HepG2 (cell line): ENCODE results near the gene ELOVL2. TPM values are rescaled to one million over a fixed set of nuclear protein-coding genes. Genes with fewer than 3 reads are reported as not detected.

Experiments used
- ELF3 ChIP-seq: IDR thresholded peaks from 2 replicates; pipeline ENCODE4 v1.6.1; 2016; ENCODE audit warnings: missing genetic modification reagents, missing compliant biosample characterization
- ERF ChIP-seq: IDR thresholded peaks from 2 replicates; pipeline ENCODE4 v1.6.1; 2018; ENCODE audit warnings: missing biosample characterization, missing genetic modification reagents
- FOXK2 ChIP-seq: fragments of 450-650 bp; IDR thresholded peaks from 2 replicates; pipeline ENCODE4 v1.6.1; 2016
- FOXP1 ChIP-seq, 2 experiments: fragments of 450-650 bp in 1 of 2; IDR thresholded peaks; 2 replicates each; pipeline ENCODE4 v1.6.1; 2017 to 2018; ENCODE audit warnings: antibody characterized with exemption in 1 of 2
- MED1 ChIP-seq: sonication (generic); formaldehyde crosslinking; IDR thresholded peaks from 2 replicates; pipeline ENCODE4 v1.4.0; 2020; ENCODE audit warnings: missing genetic modification reagents
- MEIS2 ChIP-seq: sonication (generic); formaldehyde crosslinking; IDR thresholded peaks from 2 replicates; pipeline ENCODE4 v1.9.0; 2021; ENCODE audit warnings: mild to moderate bottlenecking, missing genetic modification reagents
- ONECUT2 ChIP-seq: sonication (generic); formaldehyde crosslinking; IDR thresholded peaks from 2 replicates; pipeline ENCODE4 v1.4.0; 2020; ENCODE audit warnings: missing genetic modification reagents
- PPARG ChIP-seq: conservative IDR thresholded peaks from 2 replicates; pipeline ENCODE4 v1.6.1; 2016; ENCODE audit warnings: missing biosample characterization, missing genetic modification reagents
- SALL1 ChIP-seq: sonication (generic); formaldehyde crosslinking; IDR thresholded peaks from 2 replicates; pipeline ENCODE4 v1.8.0; 2022; ENCODE audit warnings: mild to moderate bottlenecking, missing genetic modification reagents
- SAP130 ChIP-seq: IDR thresholded peaks from 2 replicates; pipeline ENCODE4 v1.6.1; 2016; ENCODE audit warnings: low read depth
- SNAI1 ChIP-seq: sonication (generic); formaldehyde crosslinking; IDR thresholded peaks from 2 replicates; pipeline ENCODE4 v1.5.0; 2020; ENCODE audit warnings: mild to moderate bottlenecking, missing genetic modification reagents, borderline replicate concordance
- SNAPC2 ChIP-seq: sonication (generic); formaldehyde crosslinking; IDR thresholded peaks from 2 replicates; pipeline ENCODE4 v1.8.1; 2022; ENCODE audit warnings: mild to moderate bottlenecking, missing genetic modification reagents
- TCF12 ChIP-seq, 2 experiments: fragments of 450-650 bp in 1 of 2; sonication (generic) in 1 of 2; formaldehyde crosslinking in 1 of 2; IDR thresholded peaks; 2 replicates each; pipeline versions ENCODE4 v1.6.1 to v1.8.0; 2017 to 2022; ENCODE audit warnings: antibody characterized with exemption in 1 of 2, mild to moderate bottlenecking in 1 of 2, missing genetic modification reagents in 1 of 2, moderate library complexity in 1 of 2
- ZNF264 ChIP-seq: sonication (generic); formaldehyde crosslinking; IDR thresholded peaks from 2 replicates; pipeline ENCODE4 v1.4.0; 2020; ENCODE audit warnings: missing genetic modification reagents
- ZNF317 ChIP-seq: sonication (generic); formaldehyde crosslinking; IDR thresholded peaks from 2 replicates; pipeline ENCODE4 v1.5.0; 2020; ENCODE audit warnings: mild to moderate bottlenecking, missing genetic modification reagents
- ZNF337 ChIP-seq: sonication (generic); formaldehyde crosslinking; IDR thresholded peaks from 2 replicates; pipeline ENCODE4 v1.5.1; 2020; ENCODE audit warnings: missing genetic modification reagents, low read depth, mild to moderate bottlenecking, borderline replicate concordance
- ZNF446 ChIP-seq: sonication (generic); formaldehyde crosslinking; IDR thresholded peaks from 2 replicates; pipeline ENCODE4 v1.5.0; 2020; ENCODE audit warnings: mild to moderate bottlenecking, missing genetic modification reagents
- ZNF652 ChIP-seq: IDR thresholded peaks from 2 replicates; pipeline ENCODE4 v1.6.1; 2016; ENCODE audit warnings: low read depth, borderline replicate concordance
- ZSCAN21 ChIP-seq: sonication (generic); formaldehyde crosslinking; IDR thresholded peaks from 2 replicates; pipeline ENCODE4 v1.8.0; 2022; ENCODE audit warnings: mild to moderate bottlenecking, missing genetic modification reagents, moderate library complexity, borderline replicate concordance
- polyA plus RNA-seq, 8 experiments: library from polyadenylated mRNA; depleted of rRNA in 3 of 8; stranded (reverse) in 7 of 8; unstranded in 1 of 8; fragments of >200 nt; fragmentation: Illumina TruSeq in 4 of 8; extraction: Trizol in 4 of 8; gene quantifications; 2 replicates each; pipeline versions ENCODE4 v1.2.1 to v1.2.3, GENCODE V29; 2011 to 2016; ENCODE audit warnings: low read depth in 4 of 8, missing spikeins in 1 of 8, mixed read lengths in 1 of 8; ENCODE audit not compliant: insufficient read depth in 1 of 8
- total RNA-seq, 5 experiments: library from RNA; depleted of rRNA; stranded (reverse); fragments of >200 nt; fragmentation: Illumina TruSeq; extraction: Trizol; gene quantifications; 2 replicates each; pipeline ENCODE4 v1.2.3, GENCODE V29; 2016; ENCODE audit warnings: low read depth in 1 of 5
- TF ChIP-seq, protein P1 (sequence below): sonication (generic); formaldehyde crosslinking; IDR thresholded peaks from 2 replicates; pipeline ENCODE4 v1.9.0; 2021; ENCODE audit warnings: missing genetic modification reagents, borderline replicate concordance
- TF ChIP-seq, protein P2 (sequence below): IDR thresholded peaks from 2 replicates; pipeline ENCODE4 v1.6.1; 2012; ENCODE audit warnings: inconsistent platforms
- TF ChIP-seq, protein P3 (sequence below): IDR thresholded peaks from 2 replicates; pipeline ENCODE4 v1.6.1; 2018; ENCODE audit warnings: missing genetic modification reagents
- TF ChIP-seq, protein P4 (sequence below): sonication (generic); IDR thresholded peaks from 2 replicates; pipeline ENCODE4 v1.6.1; 2016; ENCODE audit warnings: low read depth, borderline replicate concordance
- TF ChIP-seq, protein P5 (sequence below): sonication (generic); formaldehyde crosslinking; IDR thresholded peaks from 2 replicates; pipeline ENCODE4 v1.4.0; 2020; ENCODE audit warnings: missing genetic modification reagents, low read depth, mild to moderate bottlenecking, borderline replicate concordance

Gene ELOVL2
- total and polyA plus RNA-seq, 2 of the 13 experiments (the other 11 are each of a cell fraction or from before 2014, with no cell fraction given): 43.6 to 65.4 TPM

DNA sequence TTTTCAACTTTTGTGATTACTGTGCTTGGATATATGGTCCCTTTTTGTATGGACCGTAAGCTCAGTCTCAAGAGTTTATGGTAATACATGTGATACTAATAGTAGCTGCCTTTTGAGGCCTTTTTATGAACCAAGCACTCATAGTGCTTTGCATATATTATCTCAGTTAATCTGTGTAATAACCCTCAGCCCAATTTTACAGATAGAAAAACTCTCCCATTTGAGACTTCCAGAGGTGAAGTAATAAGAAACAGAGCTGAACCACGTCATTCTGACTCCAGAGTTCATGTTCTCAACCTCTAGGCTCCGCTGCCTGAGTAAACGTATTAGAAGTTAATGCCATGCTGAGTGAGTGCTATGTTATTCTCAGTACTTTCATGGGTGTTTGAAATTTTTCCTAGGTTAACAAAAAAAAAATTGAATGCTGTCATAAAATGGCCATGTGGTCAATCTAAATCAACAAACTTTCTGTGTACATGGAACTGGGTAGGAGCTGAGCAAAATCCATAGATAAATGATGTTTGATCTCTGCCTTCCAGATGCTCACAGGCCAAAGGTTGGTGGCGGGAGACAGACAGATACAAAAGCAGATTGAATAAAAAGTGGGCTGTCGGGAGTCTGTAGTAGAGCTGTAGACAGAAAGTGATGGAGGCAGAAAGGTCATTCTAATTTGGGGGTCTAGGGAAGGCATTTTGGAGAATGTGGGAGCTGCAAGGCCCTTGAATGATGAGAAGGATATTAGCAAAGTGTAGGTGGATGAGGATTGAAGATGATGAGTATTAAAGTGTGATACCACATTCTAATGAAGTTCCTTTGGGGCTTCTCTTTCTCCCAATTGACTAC lies 22.6 kb upstream of the ELOVL2 start (continued):
- TF ChIP-seq, protein P1, sequence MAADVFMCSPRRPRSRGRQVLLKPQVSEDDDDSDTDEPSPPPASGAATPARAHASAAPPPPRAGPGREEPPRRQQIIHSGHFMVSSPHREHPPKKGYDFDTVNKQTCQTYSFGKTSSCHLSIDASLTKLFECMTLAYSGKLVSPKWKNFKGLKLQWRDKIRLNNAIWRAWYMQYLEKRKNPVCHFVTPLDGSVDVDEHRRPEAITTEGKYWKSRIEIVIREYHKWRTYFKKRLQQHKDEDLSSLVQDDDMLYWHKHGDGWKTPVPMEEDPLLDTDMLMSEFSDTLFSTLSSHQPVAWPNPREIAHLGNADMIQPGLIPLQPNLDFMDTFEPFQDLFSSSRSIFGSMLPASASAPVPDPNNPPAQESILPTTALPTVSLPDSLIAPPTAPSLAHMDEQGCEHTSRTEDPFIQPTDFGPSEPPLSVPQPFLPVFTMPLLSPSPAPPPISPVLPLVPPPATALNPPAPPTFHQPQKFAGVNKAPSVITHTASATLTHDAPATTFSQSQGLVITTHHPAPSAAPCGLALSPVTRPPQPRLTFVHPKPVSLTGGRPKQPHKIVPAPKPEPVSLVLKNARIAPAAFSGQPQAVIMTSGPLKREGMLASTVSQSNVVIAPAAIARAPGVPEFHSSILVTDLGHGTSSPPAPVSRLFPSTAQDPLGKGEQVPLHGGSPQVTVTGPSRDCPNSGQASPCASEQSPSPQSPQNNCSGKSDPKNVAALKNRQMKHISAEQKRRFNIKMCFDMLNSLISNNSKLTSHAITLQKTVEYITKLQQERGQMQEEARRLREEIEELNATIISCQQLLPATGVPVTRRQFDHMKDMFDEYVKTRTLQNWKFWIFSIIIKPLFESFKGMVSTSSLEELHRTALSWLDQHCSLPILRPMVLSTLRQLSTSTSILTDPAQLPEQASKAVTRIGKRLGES (CRISPR knock-in tag): no peak
- peak; percentile 74; the same call in 1 of the 2 replicates for TF ChIP-seq ZNF337 (CRISPR knock-in tag)
- TF ChIP-seq ZNF652 (CRISPR knock-in tag): peak; percentile 16; the same call in 1 of the 2 replicates
- TF ChIP-seq, protein P2, sequence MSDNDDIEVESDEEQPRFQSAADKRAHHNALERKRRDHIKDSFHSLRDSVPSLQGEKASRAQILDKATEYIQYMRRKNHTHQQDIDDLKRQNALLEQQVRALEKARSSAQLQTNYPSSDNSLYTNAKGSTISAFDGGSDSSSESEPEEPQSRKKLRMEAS: peak; percentile 80
- TF ChIP-seq ERF (CRISPR knock-in tag): peak; percentile 17; the same call in 1 of the 2 replicates
- TF ChIP-seq FOXP1 (IDR thresholded peaks at IDR 0.05): no peak
- peak; percentile 72 for TF ChIP-seq FOXP1 (CRISPR knock-in tag; IDR thresholded peaks at IDR 0.05)
- TF ChIP-seq SALL1: peak; percentile 63; the same call in 1 of the 2 replicates
- peak; percentile 60; the same call in 1 of the 2 replicates for TF ChIP-seq ZSCAN21 (CRISPR knock-in tag)
- TF ChIP-seq ZNF317 (CRISPR knock-in tag): peak; percentile 77; the same call in 1 of the 2 replicates
- TF ChIP-seq SNAI1 (CRISPR knock-in tag): no peak
- peak; percentile 82 for TF ChIP-seq SAP130 (CRISPR knock-in tag)
- TF ChIP-seq PPARG (CRISPR knock-in tag): peak; percentile 84
- TF ChIP-seq MED1 (CRISPR knock-in tag): peak; percentile 81
- TF ChIP-seq ZNF264 (CRISPR knock-in tag): peak; percentile 53; the same call in 1 of the 2 replicates
- TF ChIP-seq, protein P3, sequence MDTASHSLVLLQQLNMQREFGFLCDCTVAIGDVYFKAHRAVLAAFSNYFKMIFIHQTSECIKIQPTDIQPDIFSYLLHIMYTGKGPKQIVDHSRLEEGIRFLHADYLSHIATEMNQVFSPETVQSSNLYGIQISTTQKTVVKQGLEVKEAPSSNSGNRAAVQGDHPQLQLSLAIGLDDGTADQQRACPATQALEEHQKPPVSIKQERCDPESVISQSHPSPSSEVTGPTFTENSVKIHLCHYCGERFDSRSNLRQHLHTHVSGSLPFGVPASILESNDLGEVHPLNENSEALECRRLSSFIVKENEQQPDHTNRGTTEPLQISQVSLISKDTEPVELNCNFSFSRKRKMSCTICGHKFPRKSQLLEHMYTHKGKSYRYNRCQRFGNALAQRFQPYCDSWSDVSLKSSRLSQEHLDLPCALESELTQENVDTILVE: 0 out of 2 replicates have a peak, but pooled peaks have one; percentile 6
- TF ChIP-seq, protein P4, sequence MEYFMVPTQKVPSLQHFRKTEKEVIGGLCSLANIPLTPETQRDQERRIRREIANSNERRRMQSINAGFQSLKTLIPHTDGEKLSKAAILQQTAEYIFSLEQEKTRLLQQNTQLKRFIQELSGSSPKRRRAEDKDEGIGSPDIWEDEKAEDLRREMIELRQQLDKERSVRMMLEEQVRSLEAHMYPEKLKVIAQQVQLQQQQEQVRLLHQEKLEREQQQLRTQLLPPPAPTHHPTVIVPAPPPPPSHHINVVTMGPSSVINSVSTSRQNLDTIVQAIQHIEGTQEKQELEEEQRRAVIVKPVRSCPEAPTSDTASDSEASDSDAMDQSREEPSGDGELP: peak; percentile 85; the same call in 1 of the 2 replicates
- TF ChIP-seq ONECUT2: peak; percentile 68; the same call in 1 of the 2 replicates
- TF ChIP-seq MEIS2 (CRISPR knock-in tag): peak; percentile 52
- TF ChIP-seq SNAPC2 (CRISPR knock-in tag): peak; percentile 49; the same call in 1 of the 2 replicates
- TF ChIP-seq, protein P5, sequence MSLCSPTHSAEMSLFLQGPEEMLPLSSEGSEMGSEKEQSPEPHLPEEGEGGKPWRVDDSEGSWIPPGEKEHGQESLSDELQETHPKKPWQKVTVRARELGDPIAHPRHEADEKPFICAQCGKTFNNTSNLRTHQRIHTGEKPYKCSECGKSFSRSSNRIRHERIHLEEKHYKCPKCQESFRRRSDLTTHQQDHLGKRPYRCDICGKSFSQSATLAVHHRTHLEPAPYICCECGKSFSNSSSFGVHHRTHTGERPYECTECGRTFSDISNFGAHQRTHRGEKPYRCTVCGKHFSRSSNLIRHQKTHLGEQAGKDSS (CRISPR knock-in tag): 0 out of 2 replicates have a peak, but pooled peaks have one; percentile 35
- TF ChIP-seq ZNF446 (CRISPR knock-in tag): no peak
- no peak for TF ChIP-seq TCF12 (IDR thresholded peaks at IDR 0.05)
- peak; percentile 23; the same call in 1 of the 2 replicates for TF ChIP-seq TCF12 (CRISPR knock-in tag; IDR thresholded peaks at IDR 0.05)
- TF ChIP-seq FOXK2: peak; percentile 28; the same call in 1 of the 2 replicates
- peak; percentile 63; the same call in 1 of the 2 replicates for TF ChIP-seq ELF3 (CRISPR knock-in tag)
